ENCODE measurements around the gene RGS3. TPM values are rescaled to one million over a fixed set of nuclear protein-coding genes. Genes with fewer than 3 reads are reported as not detected.

RGS3 gene
- total and polyA plus RNA-seq, 10 of the 15 experiments (the other 5 are each of a cell fraction or from before 2014, with no cell fraction given): 2.9 to 138 (median 28.8) TPM

GRCh38 chr9:113612216-113612747 lies 148.8 kb downstream of the RGS3 start:
- ChIA-PET POLR2A (interaction anchor here (0.7 to 0.9 kb wide), 2 partner anchors 10 to 95 kb away, joined by 3 to 4 read pairs; no protein-coding TSS in a partner anchor), CTCF (interaction anchor here (1.1 to 1.6 kb wide), 4 partner anchors 10 to 166 kb away, joined by 3 to 5 read pairs (median 4); no protein-coding TSS in a partner anchor)
- TF ChIP-seq SREBF2 (IDR thresholded peaks at IDR 0.05; ENCODE audit: low read length) (no peak), ZSCAN29 (IDR thresholded peaks at IDR 0.05) (no peak), PAX5 (IDR thresholded peaks at IDR 0.05; ENCODE audit: borderline replicate concordance, low read depth, low read length) (no peak), ZNF622 (IDR thresholded peaks at IDR 0.05) (no peak), KDM1A (IDR thresholded peaks at IDR 0.05; ENCODE audit: borderline replicate concordance) (no peak), SUPT20H (IDR thresholded peaks at IDR 0.05; ENCODE audit: borderline replicate concordance, control insufficient read depth, low read depth, low read length) (no peak), JUNB (IDR thresholded peaks at IDR 0.05) (no peak), TCF7 (IDR thresholded peaks at IDR 0.05; ENCODE audit: borderline replicate concordance) (no peak), CTCF (IDR thresholded peaks at IDR 0.05 in 2 of 3, conservative IDR thresholded peaks at IDR 0.05 in 1 of 3; ENCODE audit: control insufficient read depth in 2 of 3, extremely low read depth in 1 of 3, insufficient read depth in 1 of 3, low read depth in 3 of 3, low read length in 3 of 3) (no peak)
- TF ChIP-seq, protein P1, sequence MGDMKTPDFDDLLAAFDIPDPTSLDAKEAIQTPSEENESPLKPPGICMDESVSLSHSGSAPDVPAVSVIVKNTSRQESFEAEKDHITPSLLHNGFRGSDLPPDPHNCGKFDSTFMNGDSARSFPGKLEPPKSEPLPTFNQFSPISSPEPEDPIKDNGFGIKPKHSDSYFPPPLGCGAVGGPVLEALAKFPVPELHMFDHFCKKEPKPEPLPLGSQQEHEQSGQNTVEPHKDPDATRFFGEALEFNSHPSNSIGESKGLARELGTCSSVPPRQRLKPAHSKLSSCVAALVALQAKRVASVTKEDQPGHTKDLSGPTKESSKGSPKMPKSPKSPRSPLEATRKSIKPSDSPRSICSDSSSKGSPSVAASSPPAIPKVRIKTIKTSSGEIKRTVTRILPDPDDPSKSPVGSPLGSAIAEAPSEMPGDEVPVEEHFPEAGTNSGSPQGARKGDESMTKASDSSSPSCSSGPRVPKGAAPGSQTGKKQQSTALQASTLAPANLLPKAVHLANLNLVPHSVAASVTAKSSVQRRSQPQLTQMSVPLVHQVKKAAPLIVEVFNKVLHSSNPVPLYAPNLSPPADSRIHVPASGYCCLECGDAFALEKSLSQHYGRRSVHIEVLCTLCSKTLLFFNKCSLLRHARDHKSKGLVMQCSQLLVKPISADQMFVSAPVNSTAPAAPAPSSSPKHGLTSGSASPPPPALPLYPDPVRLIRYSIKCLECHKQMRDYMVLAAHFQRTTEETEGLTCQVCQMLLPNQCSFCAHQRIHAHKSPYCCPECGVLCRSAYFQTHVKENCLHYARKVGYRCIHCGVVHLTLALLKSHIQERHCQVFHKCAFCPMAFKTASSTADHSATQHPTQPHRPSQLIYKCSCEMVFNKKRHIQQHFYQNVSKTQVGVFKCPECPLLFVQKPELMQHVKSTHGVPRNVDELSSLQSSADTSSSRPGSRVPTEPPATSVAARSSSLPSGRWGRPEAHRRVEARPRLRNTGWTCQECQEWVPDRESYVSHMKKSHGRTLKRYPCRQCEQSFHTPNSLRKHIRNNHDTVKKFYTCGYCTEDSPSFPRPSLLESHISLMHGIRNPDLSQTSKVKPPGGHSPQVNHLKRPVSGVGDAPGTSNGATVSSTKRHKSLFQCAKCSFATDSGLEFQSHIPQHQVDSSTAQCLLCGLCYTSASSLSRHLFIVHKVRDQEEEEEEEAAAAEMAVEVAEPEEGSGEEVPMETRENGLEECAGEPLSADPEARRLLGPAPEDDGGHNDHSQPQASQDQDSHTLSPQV (IDR thresholded peaks at IDR 0.05): no peak

More at GRCh38 chr9:113612216-113612747, 148.8 kb downstream of the RGS3 start:
- intact Hi-C loops (cut with micrococcal nuclease; ENCODE audit: unreplicated experiment) (no loop called here), in situ Hi-C loops (cut with MboI) (no loop called here)
- H3K27me3 ChIP-seq (replicated peaks in 1 of 2; ENCODE audit: control insufficient read depth in 2 of 2, insufficient read depth in 2 of 2, low read length in 1 of 2): no peaks in the 10 kb centered on the region
- ChIA-PET RAD21 (ENCODE audit: unreplicated experiment) (interaction anchor here (1.2 kb wide), 1 partner anchor 166 kb away, joined by 3 read pairs; no protein-coding TSS in a partner anchor), SMC1A (ENCODE audit: uncharacterized antibody, unreplicated experiment) (interaction anchor here (1.0 kb wide), 1 partner anchor 43 kb away, joined by 4 read pairs; no protein-coding TSS in a partner anchor)
- H3K36me3 ChIP-seq (ENCODE audit: control insufficient read depth in 2 of 2, insufficient read depth in 2 of 2, low read length in 1 of 2): no peaks in the 10 kb centered on the region
- no peak overlapping the region for H3K4me3 ChIP-seq
- H3K9me3 ChIP-seq (replicated peaks; ENCODE audit: control insufficient read depth, insufficient read depth, low read length): no peaks in the 10 kb centered on the region
- WGBS (ENCODE audit: insufficient coverage, insufficient replicate concordance, low lambda C conversion rate, missing lambda C conversion rate): 62% methylated on average over 11 of the region's 11 CpGs
- ATAC-seq (no peak), FAIRE-seq (no peak), DNase-seq (ENCODE audit: low read depth, low spot score) (no peak)
- no peak overlapping the region for H3K4me2 ChIP-seq (ENCODE audit: control insufficient read depth, insufficient read depth)
- H3K79me2 ChIP-seq (ENCODE audit: control insufficient read depth, insufficient read depth, low read length): no peaks in the 10 kb centered on the region
- H4K20me1 ChIP-seq (ENCODE audit: control insufficient read depth, insufficient read depth): no peaks in the 10 kb centered on the region
- H3K4me1 ChIP-seq (ENCODE audit: control insufficient read depth, insufficient read depth, low read length): peaks cover 17% of the 10 kb centered on the region
- H3K27ac ChIP-seq (ENCODE audit: control insufficient read depth, insufficient read depth): no peak overlapping the region
- H3K9ac ChIP-seq (ENCODE audit: control insufficient read depth, insufficient read depth, low read length): no peak overlapping the region
- BruUV-seq (replicated peaks): no TSS peak
- H2AFZ ChIP-seq (ENCODE audit: control insufficient read depth, low read depth, low read length): no peak overlapping the region

Data from GM12878 (cell line).